HG03442 (cell line): ENCODE data around the gene DENND4A.

Experiments used
- ATAC-seq: cut with Tn5 transposase; IDR thresholded peaks from one replicate; pipeline ENCODE4 v1.9.1; 2021; ENCODE audit warnings: mild to moderate bottlenecking, moderate library complexity; ENCODE audit not compliant: unreplicated experiment

DENND4A gene

DNA sequence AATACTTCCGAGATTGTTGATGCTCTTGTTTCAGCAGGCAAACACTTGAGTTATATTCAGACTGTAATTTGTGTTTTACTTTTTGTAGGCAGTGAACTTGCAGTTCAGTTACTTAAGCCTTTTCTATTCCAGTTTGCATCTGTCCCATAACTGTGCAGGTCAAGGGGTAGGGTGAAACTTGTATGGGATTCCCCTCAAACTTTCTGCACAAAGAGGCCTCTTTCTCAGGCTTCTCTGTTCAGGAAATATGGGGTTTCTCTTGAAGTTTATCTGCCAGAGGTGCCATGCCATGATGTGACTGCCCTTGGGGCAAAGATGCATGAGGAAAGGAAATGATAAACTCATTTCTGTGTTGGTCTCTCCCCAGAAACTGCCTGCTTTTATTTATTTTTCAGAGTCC is 103.6 kb downstream of the DENND4A start:
- no peak for ATAC-seq

- ATAC-seq, result no peak
Measured at GRCh38 chr15:65682404-65682911, 109.6 kb downstream of the DENND4A start.

GRCh38 chr15:65680544-65680943 is 111.5 kb downstream of the DENND4A start:
- no peak for ATAC-seq

- no peak for ATAC-seq
Measured at GRCh38 chr15:65676123-65676522, 116.0 kb downstream of the DENND4A start.

- ATAC-seq, result no peak
Measured at GRCh38 chr15:65675551-65675950, 116.5 kb downstream of the DENND4A start.

- ATAC-seq, result no peak
Measured at GRCh38 chr15:65666257-65666656, 125.8 kb downstream of the DENND4A start.

- no peak for ATAC-seq
Measured at GRCh38 chr15:65663521-65663920, 128.6 kb downstream of the DENND4A start.

- no peak for ATAC-seq
Measured at GRCh38 chr15:65660927-65661326, 131.2 kb downstream of the DENND4A start.

DNA sequence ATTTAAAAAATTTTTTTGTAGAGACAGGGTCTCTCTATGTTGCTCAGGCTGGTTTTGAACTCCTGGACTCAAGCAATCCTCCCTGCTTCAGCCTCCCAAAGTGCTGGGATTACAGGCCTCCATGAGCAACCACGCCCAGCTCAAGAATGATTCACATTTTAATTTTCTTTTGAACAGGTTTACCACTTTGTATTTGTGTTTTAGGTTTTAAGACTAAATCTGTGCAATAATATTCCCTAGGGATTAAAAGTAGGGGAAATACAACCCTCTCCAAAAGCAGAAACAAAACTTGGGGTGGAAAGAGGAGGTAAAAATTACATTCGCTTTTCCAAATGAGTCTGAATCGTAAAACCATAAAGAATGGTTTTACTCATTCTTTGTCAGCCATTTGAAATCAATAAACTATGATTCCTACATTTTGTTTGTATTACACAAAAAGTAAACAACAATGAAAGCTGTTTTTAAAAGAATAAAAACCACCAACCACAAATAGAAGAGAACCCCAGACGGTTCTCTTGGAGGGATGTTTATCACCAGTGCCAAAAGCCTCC is 132.5 kb downstream of the DENND4A start:
- no peak for ATAC-seq

GRCh38 chr15:65655457-65655856 is 136.6 kb downstream of the DENND4A start:
- ATAC-seq, result no peak

DNA sequence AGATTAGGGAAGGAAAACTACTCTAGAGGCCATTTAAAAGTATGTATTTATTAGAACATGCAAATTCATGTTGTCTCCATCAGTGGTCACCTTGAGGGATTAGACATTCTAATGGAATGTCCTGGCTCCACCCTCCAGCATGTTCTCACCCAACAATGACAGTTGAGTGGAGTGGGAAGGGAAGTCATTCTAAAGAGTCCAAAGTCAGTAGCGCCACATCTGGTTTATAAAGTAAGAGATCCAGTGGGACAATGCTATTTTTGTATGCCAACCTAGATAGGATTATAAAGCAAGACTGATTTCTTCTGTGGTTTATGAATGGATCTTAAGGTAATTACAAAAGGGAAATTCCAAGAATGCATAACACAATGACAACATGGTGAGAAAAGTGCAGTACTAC is 137.1 kb downstream of the DENND4A start:
- no peak for ATAC-seq

DNA sequence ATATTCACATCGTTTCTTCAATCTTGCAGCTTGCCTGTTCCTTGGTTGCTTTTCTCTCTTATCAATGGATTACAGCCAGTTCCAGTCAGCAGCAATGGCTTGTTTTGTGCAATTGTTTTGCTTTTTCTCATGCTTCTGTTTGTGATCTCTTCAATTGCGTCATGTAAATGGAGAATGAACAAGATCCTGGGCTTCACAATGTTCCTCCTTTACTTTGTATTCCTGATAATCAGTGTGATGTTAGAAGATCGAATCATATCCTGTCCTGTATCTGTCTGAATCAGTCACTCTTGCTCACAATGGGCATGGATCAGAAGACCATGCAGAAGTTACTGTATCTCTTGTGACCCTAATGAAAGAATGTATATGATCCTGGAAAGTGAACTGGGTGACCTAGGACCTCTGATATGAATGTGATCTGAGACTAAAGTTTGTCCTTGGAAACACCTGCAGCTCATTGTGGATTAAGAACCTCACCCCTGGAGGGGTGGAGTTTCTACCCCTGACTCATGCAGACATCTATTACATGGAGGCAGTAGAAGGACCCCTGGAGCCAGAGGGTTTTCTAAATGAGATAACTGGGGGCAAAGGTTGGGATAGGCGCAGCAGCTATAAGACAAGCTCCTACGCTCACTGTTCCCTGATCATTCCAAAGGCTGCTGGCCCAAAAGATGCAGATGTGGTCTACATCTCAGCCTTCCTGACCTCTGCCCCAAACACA is 138.1 kb downstream of the DENND4A start:
- no peak for ATAC-seq

GRCh38 chr15:65653341-65653740 is 138.8 kb downstream of the DENND4A start:
- no peak for ATAC-seq

DNA sequence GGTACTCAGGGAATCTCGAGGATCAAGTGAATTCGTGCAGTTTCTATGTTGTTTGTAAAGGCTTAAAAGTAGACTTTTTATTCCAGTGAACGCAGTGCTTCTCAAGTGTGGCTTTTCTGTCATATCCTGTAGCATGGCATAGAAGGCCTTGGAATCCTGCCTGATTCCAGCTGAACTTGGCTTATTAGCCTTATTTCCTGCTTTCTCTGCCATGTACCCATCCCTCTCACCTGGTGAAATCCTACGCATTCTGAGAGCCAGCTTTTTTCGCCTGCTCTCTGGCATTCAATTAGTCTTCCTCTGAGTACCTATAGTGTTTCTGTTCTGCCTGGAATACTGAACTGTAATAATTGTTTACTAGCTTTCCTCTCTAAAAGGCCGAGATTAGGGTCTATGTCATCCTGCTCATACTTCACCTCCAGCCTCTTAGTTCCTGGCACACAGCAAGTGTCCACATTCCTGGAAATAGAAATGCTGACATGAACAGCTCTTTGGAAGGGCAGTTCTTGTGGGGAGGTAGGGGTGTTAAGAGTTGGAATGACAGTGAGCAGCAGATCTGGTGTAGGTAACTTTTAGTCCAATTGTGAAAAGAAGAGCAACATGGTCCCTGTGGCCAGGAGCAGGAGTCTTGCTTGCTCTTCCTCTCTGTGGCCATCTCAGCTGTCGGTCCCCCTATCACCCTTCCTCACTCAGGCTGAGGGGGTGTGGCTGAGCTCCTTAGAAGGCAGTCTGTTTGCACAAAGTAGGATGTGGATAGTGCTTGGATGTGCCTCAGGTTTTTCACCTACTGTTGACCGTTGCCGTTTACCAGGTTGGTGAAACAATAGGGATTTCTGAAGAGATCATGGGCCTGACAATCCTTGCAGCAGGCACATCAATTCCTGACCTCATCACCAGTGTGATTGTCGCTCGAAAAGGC is 140.0 kb downstream of the DENND4A start:
- no peak for ATAC-seq

DNA sequence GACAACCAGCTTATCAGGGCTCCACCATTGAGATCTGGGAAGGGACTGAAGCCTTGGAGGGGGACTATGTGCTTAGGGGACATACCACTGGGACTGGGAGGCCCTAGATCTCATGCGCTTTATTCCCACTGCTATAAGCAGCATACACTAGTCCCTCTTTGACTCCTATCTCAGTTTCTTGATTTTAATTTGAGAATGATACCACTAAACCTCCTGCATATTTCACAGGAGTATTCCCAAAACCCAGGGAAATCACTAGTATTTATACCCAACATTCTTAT is 141.1 kb downstream of the DENND4A start:
- ATAC-seq, result no peak

- ATAC-seq, result no peak
Measured at GRCh38 chr15:65650312-65651041, 141.6 kb downstream of the DENND4A start.

- ATAC-seq, result no peak
Measured at GRCh38 chr15:65646486-65646885, 145.6 kb downstream of the DENND4A start.

DNA sequence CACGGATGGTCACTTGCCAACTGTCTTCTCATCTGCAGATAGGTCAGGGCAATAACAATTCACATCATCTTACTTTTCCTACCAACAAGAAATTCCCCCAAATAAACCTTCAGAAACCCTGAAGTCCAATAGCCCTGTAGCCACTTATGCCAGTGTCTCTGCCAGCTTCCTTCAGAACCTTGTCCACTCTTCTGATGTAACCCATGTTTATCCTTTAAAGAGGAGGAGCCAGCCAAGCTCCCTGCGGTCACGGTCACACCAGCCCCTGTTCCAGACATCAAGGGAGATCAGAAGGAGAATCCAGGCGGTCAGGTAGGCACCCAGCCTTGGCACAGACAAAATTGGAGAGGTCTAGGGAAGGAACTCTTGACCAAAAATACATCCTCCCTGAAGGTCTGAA is 146.7 kb downstream of the DENND4A start:
- ATAC-seq, result no peak

- no peak for ATAC-seq
Measured at GRCh38 chr15:65644282-65644681, 147.8 kb downstream of the DENND4A start.

GRCh38 chr15:65642594-65642993 is 149.5 kb downstream of the DENND4A start:
- ATAC-seq, result no peak

- ATAC-seq, result no peak
Measured at GRCh38 chr15:65641768-65642475, 150.2 kb downstream of the DENND4A start.
